ENCODE results near the gene HESX1. TPM values are rescaled to one million over a fixed set of nuclear protein-coding genes. Genes with fewer than 3 reads are reported as not detected.

HESX1 gene
- total and polyA plus RNA-seq, 2 of the 8 experiments (the other 6 are each of a cell fraction or from before 2014, with no cell fraction given): 7.1 to 12.0 TPM

DNA sequence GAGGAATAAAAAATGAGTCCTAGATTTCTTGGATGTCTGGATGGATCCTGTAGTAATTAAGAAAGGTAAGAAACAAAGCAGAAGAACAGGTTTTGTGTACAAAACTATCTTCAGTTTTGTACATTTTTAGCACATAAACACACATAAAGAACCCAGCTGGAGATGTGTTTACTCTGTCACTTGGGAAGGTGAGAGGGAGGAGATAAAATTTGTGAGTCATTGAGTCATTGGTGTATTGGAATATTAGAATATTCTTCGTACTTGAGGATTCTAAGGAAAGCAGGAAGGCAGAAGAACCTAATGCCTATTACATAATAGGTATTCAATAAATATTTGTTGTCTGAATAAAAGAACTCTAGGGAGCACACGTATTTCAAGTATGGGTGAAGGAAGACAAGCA lies 45.2 kb upstream of the HESX1 start:
- no peaks in the 10 kb centered on the region for H3K9me3 ChIP-seq (ENCODE audit: insufficient read depth in 2 of 2, low read depth in 1 of 2, low read length in 1 of 2)
- H3K18ac ChIP-seq (ENCODE audit: extremely low read depth, low read length): no peak overlapping the region
- H3K36me3 ChIP-seq (ENCODE audit: control insufficient read depth in 2 of 4, insufficient read depth in 4 of 4, low read length in 3 of 4): peaks cover 0 to 25% (median 3%) of the 10 kb centered on the region in 4 experiments; a peak in 4 of 8 replicates
- H3K27me3 ChIP-seq (replicated peaks in 1 of 4; ENCODE audit: control insufficient read depth in 3 of 4, extremely low read depth in 1 of 4, insufficient read depth in 3 of 4, low read length in 3 of 4): no peaks in the 10 kb centered on the region
- H3K4me3 ChIP-seq (ENCODE audit: extremely low read depth in 1 of 4, insufficient read depth in 2 of 4, low read depth in 3 of 4, low read length in 4 of 4): no peak overlapping the region
- H4K8ac ChIP-seq (ENCODE audit: extremely low read depth, insufficient read depth, low read length): no peak overlapping the region
- no peak overlapping the region for H4K5ac ChIP-seq (ENCODE audit: insufficient read length, low read depth, low read length)
- H4K20me1 ChIP-seq (replicated peaks in 1 of 2; ENCODE audit: control insufficient read depth in 1 of 2, insufficient read depth in 2 of 2, low read length in 2 of 2): peaks cover 0 to 1% of the 10 kb centered on the region in 2 experiments
- 80% methylated on average over 2 of the region's 2 CpGs; no CpG with 5 or more reads in 1 of the 2 experiments for WGBS, 2 experiments (ENCODE audit: extremely low coverage in 1 of 2, insufficient coverage in 1 of 2, insufficient read length in 1 of 2, insufficient replicate concordance in 2 of 2, low coverage in 1 of 2, low lambda C conversion rate in 2 of 2, missing lambda C conversion rate in 1 of 2)
- H3K23ac ChIP-seq (ENCODE audit: insufficient read length): no peak overlapping the region
- DNase-seq (ENCODE audit: low read depth in 1 of 2, low spot score in 2 of 2) (no peak), FAIRE-seq (no peak)
- ChIA-PET POLR2A (ENCODE audit: partially characterized antibody) (no interaction called here), CTCF (ENCODE audit: partially characterized antibody) (interaction anchor here (0.7 kb wide), 1 partner anchor 140 kb away, joined by 3 read pairs; no protein-coding TSS in a partner anchor)
- no peak for TF ChIP-seq GTF2F1 (IDR thresholded peaks at IDR 0.05; ENCODE audit: borderline replicate concordance, low read depth, low read length)
- TF ChIP-seq POLR2AphosphoS5 (IDR thresholded peaks at IDR 0.05; ENCODE audit: low read depth, low read length): no peak
- TF ChIP-seq GABPA (IDR thresholded peaks at IDR 0.05; ENCODE audit: borderline replicate concordance, insufficient read depth, low read length): no peak
- H3K4me1 ChIP-seq (replicated peaks in 1 of 4; ENCODE audit: control insufficient read depth in 3 of 4, insufficient read depth in 4 of 4, low read length in 3 of 4): no peaks in the 10 kb centered on the region
- H2AK5ac ChIP-seq (ENCODE audit: low read depth, low read length): no peak overlapping the region
- no peak overlapping the region for H4K91ac ChIP-seq (replicated peaks; ENCODE audit: insufficient read length, low read length)
- H3K9ac ChIP-seq (replicated peaks in 1 of 4; ENCODE audit: extremely low read depth in 1 of 4, low read depth in 3 of 4, low read length in 3 of 4): no peak overlapping the region
- no peak overlapping the region for H3K27ac ChIP-seq (ENCODE audit: low read depth, low read length)
- H3K79me1 ChIP-seq (ENCODE audit: low read depth, low read length): no peaks in the 10 kb centered on the region
- H3K23me2 ChIP-seq (ENCODE audit: low read depth, low read length): no peaks in the 10 kb centered on the region
- no peak overlapping the region for H2BK5ac ChIP-seq (ENCODE audit: low read depth, low read length)
- H2BK12ac ChIP-seq (ENCODE audit: low read depth, low read length): no peak overlapping the region
- no peak overlapping the region for H2BK15ac ChIP-seq (ENCODE audit: low read length)
- no peak overlapping the region for H2AFZ ChIP-seq (ENCODE audit: low read length)
- H2BK120ac ChIP-seq (replicated peaks; ENCODE audit: low read depth, low read length): no peak overlapping the region
- H3K4ac ChIP-seq (replicated peaks; ENCODE audit: insufficient read length, low read depth, low read length): no peak overlapping the region
- H2BK20ac ChIP-seq (ENCODE audit: low read length): no peak overlapping the region
- no peak overlapping the region for H3K56ac ChIP-seq (replicated peaks; ENCODE audit: insufficient read length, low read depth, low read length)
- no peak overlapping the region for H3K4me2 ChIP-seq (ENCODE audit: insufficient read depth in 1 of 2, low read depth in 2 of 2, low read length in 2 of 2)
- H3K79me2 ChIP-seq (ENCODE audit: control insufficient read depth in 1 of 2, insufficient read depth in 2 of 2, low read length in 2 of 2): no peaks in the 10 kb centered on the region
- no peak overlapping the region for H3K14ac ChIP-seq (ENCODE audit: insufficient read length)

Measured in H1 (cell line).